ENCODE measurements around the gene FSTL4. TPM values are rescaled to one million over a fixed set of nuclear protein-coding genes. Genes with fewer than 3 reads are reported as not detected.
A peak's percentile ranks its signal among the peaks of the same experiment; 100 is the strongest.

FSTL4 gene
- total RNA-seq, 1 donor from 2014 or later, result 59.8 TPM

GRCh38 chr5:133387091-133387490 is 225.2 kb downstream of the FSTL4 start:
- DNase-seq (ENCODE audit: low spot score), result peak; percentile 28

- no peak for DNase-seq (ENCODE audit: low spot score)
Measured at GRCh38 chr5:133386662-133387061, 225.7 kb downstream of the FSTL4 start.

DNA sequence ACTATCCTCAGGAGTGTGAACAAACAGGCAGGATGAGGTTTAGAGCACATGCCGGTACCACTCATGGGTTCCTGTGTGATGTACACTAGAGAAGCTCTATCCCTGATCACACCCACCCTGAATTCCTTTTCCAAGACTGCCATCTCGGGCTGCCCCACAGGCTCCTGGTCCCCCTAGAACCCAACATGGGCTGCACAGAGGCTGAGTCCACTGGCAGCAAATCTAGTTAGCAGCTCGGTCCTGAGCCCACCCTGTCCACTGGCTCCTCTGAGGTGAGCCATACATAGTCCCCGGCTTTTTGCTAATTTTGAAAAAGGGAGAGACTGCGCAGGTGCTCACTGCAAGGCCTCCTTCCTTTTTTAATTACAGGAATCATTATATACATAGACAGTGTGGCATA is 227.0 kb downstream of the FSTL4 start:
- no peak for DNase-seq (ENCODE audit: low spot score)

GRCh38 chr5:133384903-133385302 is 227.4 kb downstream of the FSTL4 start:
- DNase-seq (ENCODE audit: low spot score), result no peak

GRCh38 chr5:133384120-133384855 is 228.1 kb downstream of the FSTL4 start:
- DNase-seq (ENCODE audit: low spot score), result no peak

DNA sequence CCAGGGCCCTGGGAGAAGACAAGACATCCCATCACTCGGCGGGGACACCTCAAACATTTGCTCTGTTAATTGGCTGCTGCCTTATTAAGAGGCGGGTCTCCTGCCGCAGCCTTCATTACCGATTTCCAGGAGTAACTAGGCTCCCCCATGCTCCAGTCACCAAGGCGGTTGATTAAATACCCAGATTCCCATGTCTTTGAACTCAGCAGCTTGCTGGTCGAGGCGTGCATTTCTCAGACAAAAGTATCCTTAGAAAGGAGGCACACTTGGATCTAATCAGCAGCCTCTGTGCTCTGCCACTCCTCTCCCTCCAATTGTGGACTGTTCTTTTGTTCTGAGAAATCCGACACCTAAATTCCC is 228.8 kb downstream of the FSTL4 start:
- DNase-seq (ENCODE audit: low spot score), result no peak

DNA sequence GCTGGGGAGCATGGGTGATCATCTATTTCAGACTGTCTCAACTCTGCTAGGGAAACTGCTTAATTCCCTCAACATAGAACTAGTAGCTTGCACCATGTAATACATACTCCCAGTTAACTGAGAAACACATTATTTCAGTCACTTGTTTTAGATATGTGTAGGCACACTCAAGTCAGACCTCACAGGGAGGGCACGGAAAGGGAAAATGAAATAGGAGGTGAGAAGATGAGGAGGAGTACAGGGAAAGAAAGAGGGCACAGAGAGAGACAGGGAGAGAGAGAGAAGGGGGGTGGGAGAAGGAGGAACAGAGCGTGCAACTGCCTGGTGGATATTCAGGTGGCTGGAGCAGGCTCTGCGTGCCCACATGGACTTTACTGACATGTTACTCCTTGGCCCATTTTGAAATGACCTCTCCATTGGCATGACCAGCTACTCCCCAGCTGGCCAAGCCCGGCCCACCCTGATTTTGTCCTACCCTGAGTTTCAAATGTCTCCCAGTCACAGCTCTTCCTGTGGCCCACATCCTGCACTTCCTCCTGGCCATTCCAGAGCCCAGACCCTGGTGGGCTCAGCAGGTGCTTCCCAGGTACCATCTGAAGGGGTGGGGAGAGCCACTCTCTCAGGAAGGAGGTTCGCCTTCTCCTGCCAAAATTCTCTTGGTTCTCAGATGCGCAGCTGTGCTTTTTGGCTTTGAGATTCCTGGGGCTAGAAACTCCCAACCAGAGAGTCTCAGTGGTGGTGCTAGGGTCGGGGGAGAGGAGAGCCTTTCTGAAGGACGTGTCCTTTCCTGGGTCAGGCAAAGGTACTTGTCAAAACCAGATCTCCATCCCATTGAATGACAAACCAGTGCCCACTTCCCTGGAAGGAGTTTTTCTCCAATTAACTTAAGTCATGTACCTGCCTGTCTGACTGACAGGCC is 229.4 kb downstream of the FSTL4 start:
- no peak for DNase-seq (ENCODE audit: low spot score)

DNA sequence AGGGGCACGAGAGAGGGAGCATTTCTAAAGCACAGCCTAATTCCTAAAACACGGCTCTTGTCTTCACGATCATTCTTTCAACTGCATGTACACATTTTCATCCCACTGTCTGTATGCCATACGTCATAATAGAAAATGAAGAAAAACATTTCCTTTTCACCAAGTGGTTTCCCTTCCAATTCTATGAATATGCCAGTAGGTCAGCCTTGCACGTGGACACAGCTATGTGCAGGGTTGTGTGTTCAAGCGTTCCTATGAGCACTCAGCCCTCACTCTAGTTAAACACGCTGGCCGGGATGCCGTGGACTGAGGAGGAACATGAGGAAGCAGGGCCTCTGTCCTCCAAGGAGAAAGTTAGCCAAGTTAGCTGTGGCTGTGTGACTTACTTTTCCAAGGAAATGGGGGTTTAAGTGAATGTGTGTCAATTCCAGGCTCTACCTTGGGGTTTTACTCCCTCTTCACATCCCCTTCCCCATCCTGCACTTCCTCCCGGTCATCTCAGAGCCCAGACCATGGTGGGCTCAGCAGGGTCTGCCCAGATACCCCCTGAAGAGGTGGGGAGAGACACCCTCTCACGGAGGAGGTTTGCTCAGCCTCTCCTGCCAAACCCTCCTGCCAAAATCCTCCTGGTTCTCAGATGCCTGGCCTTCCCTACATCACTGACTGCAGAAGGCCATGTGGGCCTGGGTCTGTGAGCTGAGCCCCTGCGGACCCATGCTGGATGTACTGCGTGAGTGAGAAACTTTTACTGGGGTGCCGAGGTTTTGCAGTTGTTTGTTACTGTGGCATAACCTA is 230.6 kb downstream of the FSTL4 start:
- DNase-seq (ENCODE audit: low spot score), result no peak

GRCh38 chr5:133381041-133381440 is 231.3 kb downstream of the FSTL4 start:
- DNase-seq (ENCODE audit: low spot score), result no peak

DNA sequence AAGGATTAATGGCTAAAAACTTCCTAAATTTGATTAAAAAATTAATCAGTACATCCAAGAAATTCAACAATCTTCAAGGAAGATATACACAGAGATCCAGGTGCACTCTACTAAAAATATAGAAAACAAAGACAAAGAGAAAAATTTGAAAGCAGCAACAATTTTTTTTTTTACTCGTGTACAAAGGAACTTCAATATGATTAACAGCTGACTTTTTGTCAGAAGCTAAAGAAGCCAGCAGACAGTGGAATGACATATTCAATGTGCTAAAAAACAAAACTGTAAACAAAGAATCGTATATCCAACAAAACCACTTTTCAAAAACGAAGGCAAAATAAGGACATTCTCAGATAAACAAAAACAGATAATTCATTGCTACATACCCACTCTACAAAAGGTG is 234.6 kb downstream of the FSTL4 start:
- DNase-seq (ENCODE audit: low spot score), result no peak

GRCh38 chr5:133376986-133377385 is 235.4 kb downstream of the FSTL4 start:
- no peak for DNase-seq (ENCODE audit: low spot score)

DNA sequence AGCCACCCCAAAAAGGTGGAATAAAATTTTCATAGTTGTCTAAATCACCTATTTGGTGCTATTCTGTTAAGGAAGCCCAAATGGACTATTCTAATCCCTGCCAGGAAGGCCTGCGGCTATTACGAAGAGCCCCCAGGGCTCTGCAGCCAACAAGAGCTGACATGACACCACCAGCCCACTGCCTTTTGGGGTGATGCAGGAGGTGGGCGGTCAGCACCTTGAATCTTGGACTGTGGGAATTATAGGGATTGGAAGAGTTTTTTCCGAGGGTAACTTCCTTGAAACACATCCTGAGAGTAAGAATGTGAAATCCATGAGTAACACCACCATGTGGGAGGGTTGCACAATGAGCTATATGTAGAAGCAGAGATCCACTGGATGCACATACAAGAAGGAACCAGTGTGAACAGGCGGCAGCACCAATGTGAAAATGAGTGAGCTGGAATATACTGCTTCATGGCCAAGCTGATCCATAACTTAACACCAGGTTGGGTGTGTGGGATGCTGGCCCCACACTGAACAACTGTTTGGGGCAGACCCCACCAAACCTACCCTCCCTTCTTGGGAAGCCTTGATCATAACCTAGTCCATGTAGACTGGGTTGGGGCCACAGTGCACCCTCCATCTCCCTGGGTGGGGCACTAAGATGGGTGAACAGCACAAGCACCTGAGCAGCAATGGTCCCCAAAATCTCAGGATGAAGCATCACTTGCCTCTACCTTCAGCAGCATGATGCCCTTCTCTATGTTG is 239.0 kb downstream of the FSTL4 start:
- no peak for DNase-seq (ENCODE audit: low spot score)

- DNase-seq (ENCODE audit: low spot score), result no peak
Measured at GRCh38 chr5:133372293-133372937, 239.9 kb downstream of the FSTL4 start.

DNA sequence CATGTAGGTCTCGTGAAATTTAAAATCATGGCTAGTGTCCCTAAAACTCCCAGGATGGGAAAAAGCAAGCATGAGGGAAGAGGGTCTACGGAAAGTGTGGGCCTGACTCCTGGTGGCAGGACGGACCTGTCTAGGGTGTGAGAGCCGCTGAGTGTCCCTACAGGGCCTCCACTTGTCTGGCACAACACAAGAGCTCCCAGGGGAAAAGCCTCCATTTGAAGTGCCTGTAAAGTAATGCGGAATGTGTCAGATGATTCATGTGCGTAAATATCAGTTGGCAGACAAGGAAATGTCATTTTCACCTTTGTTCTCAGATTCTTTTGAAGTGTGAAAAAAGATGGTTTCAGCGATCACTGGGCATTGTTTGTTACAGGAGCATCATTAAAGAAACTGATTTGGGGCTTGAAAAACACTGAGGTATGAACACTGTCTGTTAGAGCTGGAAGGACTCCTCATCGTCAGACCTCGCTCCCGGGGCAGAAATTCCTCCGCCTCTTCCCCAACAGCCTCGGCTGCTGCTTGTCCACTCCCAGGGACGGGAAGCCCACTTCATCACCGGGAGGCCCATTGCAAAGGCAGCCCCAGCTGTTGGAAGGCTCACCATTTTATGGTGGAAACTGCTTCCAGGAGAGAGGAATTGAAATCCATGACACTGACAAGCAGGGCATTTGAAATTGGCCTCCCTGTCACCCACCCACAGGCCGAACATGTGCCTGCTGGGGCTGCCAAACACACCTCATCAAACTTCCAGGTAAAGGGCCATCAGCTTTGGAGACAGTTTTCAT is 240.8 kb downstream of the FSTL4 start:
- DNase-seq (ENCODE audit: low spot score), result no peak

DNA sequence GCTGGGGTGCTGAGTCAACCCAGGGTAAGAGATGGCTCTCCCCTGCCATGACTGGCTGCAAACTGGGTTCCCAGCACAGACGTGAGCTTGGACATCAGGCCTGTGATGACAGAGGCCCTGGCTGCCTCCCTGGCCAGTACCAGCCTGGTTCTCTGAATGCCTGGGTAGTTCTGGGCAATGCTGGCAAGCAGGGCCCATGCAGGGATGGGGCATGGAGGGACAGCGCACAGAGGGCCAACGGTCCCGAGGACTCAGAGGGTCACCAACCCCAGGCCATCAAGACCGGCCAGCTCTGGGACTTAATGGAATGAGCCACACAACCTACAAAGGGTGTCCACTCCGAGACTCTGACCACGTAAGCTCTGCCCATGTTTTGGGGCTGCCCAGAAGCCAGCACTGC is 241.4 kb downstream of the FSTL4 start:
- no peak for DNase-seq (ENCODE audit: low spot score)

DNA sequence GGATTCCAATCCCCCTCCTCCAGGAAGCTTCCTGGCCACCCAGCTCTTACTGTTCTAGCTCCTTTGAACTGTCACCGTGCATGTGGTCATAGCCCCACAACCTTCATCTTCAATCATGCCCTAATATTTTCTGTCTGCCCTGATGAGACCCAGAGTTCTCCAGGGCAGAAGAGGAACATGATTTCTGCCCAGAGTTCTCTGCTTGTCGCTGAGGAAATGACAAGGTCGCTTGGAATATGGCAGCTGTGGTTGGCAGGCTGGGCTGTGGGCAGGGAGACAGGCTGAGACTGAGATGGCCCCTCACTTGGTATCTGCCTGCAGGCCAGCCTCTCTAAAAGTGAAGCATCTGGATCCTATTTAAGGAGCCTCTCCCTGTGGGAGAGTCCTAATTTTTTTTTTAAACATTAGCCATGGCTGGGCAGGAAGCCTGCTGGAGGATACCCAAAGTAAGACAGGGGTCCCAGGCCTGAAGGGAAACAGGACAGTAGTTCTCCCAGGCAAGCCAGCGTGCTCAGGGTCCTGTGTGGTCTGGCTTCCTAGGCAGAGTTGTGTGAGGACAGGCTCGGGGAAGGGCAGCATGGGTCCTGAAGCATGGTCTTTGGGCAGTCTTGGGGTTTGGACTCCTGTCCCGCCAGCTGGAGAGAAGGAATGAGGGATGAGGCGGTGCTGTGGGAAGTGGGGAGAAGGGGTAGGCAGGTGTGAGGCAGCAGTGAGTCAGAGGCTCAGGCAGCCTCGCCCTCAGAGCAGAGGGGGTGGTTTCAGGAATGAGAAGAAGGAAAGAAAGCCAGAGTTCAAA is 242.1 kb downstream of the FSTL4 start:
- DNase-seq (ENCODE audit: low spot score), result peak; percentile 52

GRCh38 chr5:133368916-133369783 is 243.2 kb downstream of the FSTL4 start:
- no peak for DNase-seq (ENCODE audit: low spot score)

GRCh38 chr5:133367984-133368383 is 244.4 kb downstream of the FSTL4 start:
- DNase-seq (ENCODE audit: low spot score), result no peak

Data from ureter (tissue), 1 donor.